ENCODE data around the gene PDS5B. TPM values are rescaled to one million over a fixed set of nuclear protein-coding genes. Genes with fewer than 3 reads are reported as not detected.

PDS5B gene
- total and polyA plus RNA-seq, 10 of the 15 experiments (the other 5 are each of a cell fraction or from before 2014, with no cell fraction given) = 15.4 to 55.3 (median 30.7) TPM

DNA sequence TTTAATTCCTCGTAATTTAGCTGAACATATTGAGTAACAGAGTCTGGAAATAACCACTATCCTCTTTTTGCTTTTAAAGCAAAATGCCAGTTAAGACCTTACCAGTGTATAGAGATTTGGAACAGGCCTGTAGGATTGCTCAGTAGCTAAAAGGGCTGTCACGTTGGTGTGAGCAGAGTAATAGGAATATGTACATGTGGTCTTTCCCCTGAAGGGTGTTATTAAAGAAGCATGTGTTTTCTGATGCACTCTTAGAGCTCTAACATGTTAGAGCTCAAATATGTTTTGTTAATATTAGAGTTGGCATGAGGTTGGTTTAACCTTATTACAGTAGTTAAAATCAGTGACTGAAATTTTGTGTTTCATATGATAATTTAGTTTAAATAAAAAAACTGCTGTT is 172.9 kb downstream of the PDS5B start:
- DNase-seq (ENCODE audit: low read depth, low spot score) (no peak), FAIRE-seq (no peak), ATAC-seq (no peak)
- Histone ChIP-seq H2AFZ (ENCODE audit: control insufficient read depth, low read depth, low read length) (no peak overlapping the region), H3K27ac (ENCODE audit: control insufficient read depth, insufficient read depth) (no peak overlapping the region), H4K20me1 (ENCODE audit: control insufficient read depth, insufficient read depth) (no peaks in the 10 kb centered on the region), H3K27me3 (replicated peaks in 1 of 2; ENCODE audit: control insufficient read depth in 2 of 2, insufficient read depth in 2 of 2, low read length in 1 of 2) (no peaks in the 10 kb centered on the region), H3K9me3 (replicated peaks; ENCODE audit: control insufficient read depth, insufficient read depth, low read length) (peaks cover 5% of the 10 kb centered on the region), H3K9ac (ENCODE audit: control insufficient read depth, insufficient read depth, low read length) (no peak overlapping the region), H3K79me2 (ENCODE audit: control insufficient read depth, insufficient read depth, low read length) (no peaks in the 10 kb centered on the region), H3K36me3 (ENCODE audit: control insufficient read depth in 2 of 2, insufficient read depth in 2 of 2, low read length in 1 of 2) (peaks cover 0 to 20% of the 10 kb centered on the region in 2 experiments; a peak in 3 of 4 replicates), H3K4me3 (no peak overlapping the region), H3K4me1 (ENCODE audit: control insufficient read depth, insufficient read depth, low read length) (no peaks in the 10 kb centered on the region), H3K4me2 (ENCODE audit: control insufficient read depth, insufficient read depth) (no peak overlapping the region)
- no TSS peak for BruUV-seq (replicated peaks)
- ChIA-PET RAD21 (ENCODE audit: unreplicated experiment) (interaction anchor here (0.8 to 1.0 kb wide), 2 partner anchors 18 to 22 kb away, joined by 3 to 4 read pairs; no protein-coding TSS in a partner anchor), CTCF (interaction anchor here (0.7 to 2.1 kb wide), 6 partner anchors 11 to 178 kb away, joined by 3 to 9 read pairs (median 4); no protein-coding TSS in a partner anchor), POLR2A (no interaction called here), SMC1A (ENCODE audit: uncharacterized antibody, unreplicated experiment) (interaction anchor here (1.2 to 1.4 kb wide), 2 partner anchors 29 to 155 kb away, joined by 3 to 4 read pairs; no protein-coding TSS in a partner anchor)
- in situ Hi-C loops (cut with MboI) (no loop called here), intact Hi-C loops (cut with micrococcal nuclease; ENCODE audit: unreplicated experiment) (no loop called here)
- 94% methylated on average over 2 of the region's 2 CpGs for WGBS (ENCODE audit: insufficient coverage, insufficient replicate concordance, low lambda C conversion rate, missing lambda C conversion rate)
- TF ChIP-seq ZNF384 (IDR thresholded peaks at IDR 0.05; ENCODE audit: borderline replicate concordance, low read depth, low read length) = no peak
- TF ChIP-seq SP1 (IDR thresholded peaks at IDR 0.05; ENCODE audit: low read depth, low read length) = no peak
- no peak for TF ChIP-seq CBX3 (IDR thresholded peaks at IDR 0.05; ENCODE audit: borderline replicate concordance, low read depth)
- TF ChIP-seq, protein P1, sequence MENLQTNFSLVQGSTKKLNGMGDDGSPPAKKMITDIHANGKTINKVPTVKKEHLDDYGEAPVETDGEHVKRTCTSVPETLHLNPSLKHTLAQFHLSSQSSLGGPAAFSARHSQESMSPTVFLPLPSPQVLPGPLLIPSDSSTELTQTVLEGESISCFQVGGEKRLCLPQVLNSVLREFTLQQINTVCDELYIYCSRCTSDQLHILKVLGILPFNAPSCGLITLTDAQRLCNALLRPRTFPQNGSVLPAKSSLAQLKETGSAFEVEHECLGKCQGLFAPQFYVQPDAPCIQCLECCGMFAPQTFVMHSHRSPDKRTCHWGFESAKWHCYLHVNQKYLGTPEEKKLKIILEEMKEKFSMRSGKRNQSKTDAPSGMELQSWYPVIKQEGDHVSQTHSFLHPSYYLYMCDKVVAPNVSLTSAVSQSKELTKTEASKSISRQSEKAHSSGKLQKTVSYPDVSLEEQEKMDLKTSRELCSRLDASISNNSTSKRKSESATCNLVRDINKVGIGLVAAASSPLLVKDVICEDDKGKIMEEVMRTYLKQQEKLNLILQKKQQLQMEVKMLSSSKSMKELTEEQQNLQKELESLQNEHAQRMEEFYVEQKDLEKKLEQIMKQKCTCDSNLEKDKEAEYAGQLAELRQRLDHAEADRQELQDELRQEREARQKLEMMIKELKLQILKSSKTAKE (IDR thresholded peaks at IDR 0.05; ENCODE audit: low read depth, poor library complexity, severe bottlenecking) = no peak
- no peak for TF ChIP-seq EP300 (IDR thresholded peaks at IDR 0.05; ENCODE audit: borderline replicate concordance in 1 of 2, control insufficient read depth in 1 of 2, low read depth in 2 of 2, low read length in 2 of 2)
- no peak for TF ChIP-seq JUNB (IDR thresholded peaks at IDR 0.05)

All from GM12878 (cell line).